Large intestine (tissue), 12 donors: ENCODE measurements around the gene CACNA1E. TPM values are rescaled to one million over a fixed set of nuclear protein-coding genes. Genes with fewer than 3 reads are reported as not detected.
A peak's percentile ranks its signal among the peaks of the same experiment; 100 is the strongest.

ENCODE experiments used
- DNase-seq, 2 donors: peaks; one replicate each; pipeline versions ENCODE4 v3.0.0 to v3.0.0-alpha.2; 2013
- H3K27ac ChIP-seq: one replicate; pipeline ENCODE4 v1.5.1; 2013; ENCODE audit warnings: low read length
- H3K27me3 ChIP-seq: 2 replicates; pipeline ENCODE4 v1.6.1; 2013; ENCODE audit warnings: low read length; ENCODE audit not compliant: control insufficient read depth, insufficient read depth
- H3K36me3 ChIP-seq: 2 replicates; pipeline ENCODE4 v1.6.1; 2013; ENCODE audit warnings: low read length; ENCODE audit not compliant: control insufficient read depth, insufficient read depth
- H3K4me1 ChIP-seq: one replicate; pipeline ENCODE4 v1.6.1; 2013; ENCODE audit warnings: low read length; ENCODE audit not compliant: control insufficient read depth, insufficient read depth
- H3K4me3 ChIP-seq: one replicate; pipeline ENCODE4 v1.5.1; 2013; ENCODE audit warnings: low read length
- H3K9me3 ChIP-seq: one replicate; pipeline ENCODE4 v1.6.1; 2013; ENCODE audit warnings: mild to moderate bottlenecking, low read depth, low read length, moderate library complexity; ENCODE audit not compliant: control insufficient read depth
- WGBS: methylation state at CpG from one replicate; pipeline ENCODE4 v1.1.5; 2013; ENCODE audit warnings: low lambda C conversion rate; ENCODE audit not compliant: insufficient coverage; 5-methylcytosine and 5-hydroxymethylcytosine counted together
- long read RNA-seq, 11 donors: transcript quantifications; one replicate each; lab custom pipeline, GENCODE V29; 2026
- polyA plus RNA-seq: library from polyadenylated mRNA; unstranded; fragments of 120-200 nt; gene quantifications from one replicate; pipeline ENCODE4 v1.2.1, GENCODE V29; 2013

Gene CACNA1E
- 1.7 TPM for polyA plus RNA-seq
- long read RNA-seq, donor 1: 0 reads
- long read RNA-seq, donor 2: 0 reads
- long read RNA-seq, donor 3: 0 reads
- long read RNA-seq, donor 4: 0 reads
- long read RNA-seq, donor 5: 0 reads
- long read RNA-seq, donor 6: 0 reads
- long read RNA-seq, donor 7: 0 reads
- long read RNA-seq, donor 8, partial matches to known transcripts: 0 of 1 reads
- long read RNA-seq, donor 8, other reads (novel, unspliced or antisense): 0 of 1 reads
- long read RNA-seq, donor 9: 0 reads
- long read RNA-seq, donor 10: 0 reads
- long read RNA-seq, donor 11: 0 reads

DNA sequence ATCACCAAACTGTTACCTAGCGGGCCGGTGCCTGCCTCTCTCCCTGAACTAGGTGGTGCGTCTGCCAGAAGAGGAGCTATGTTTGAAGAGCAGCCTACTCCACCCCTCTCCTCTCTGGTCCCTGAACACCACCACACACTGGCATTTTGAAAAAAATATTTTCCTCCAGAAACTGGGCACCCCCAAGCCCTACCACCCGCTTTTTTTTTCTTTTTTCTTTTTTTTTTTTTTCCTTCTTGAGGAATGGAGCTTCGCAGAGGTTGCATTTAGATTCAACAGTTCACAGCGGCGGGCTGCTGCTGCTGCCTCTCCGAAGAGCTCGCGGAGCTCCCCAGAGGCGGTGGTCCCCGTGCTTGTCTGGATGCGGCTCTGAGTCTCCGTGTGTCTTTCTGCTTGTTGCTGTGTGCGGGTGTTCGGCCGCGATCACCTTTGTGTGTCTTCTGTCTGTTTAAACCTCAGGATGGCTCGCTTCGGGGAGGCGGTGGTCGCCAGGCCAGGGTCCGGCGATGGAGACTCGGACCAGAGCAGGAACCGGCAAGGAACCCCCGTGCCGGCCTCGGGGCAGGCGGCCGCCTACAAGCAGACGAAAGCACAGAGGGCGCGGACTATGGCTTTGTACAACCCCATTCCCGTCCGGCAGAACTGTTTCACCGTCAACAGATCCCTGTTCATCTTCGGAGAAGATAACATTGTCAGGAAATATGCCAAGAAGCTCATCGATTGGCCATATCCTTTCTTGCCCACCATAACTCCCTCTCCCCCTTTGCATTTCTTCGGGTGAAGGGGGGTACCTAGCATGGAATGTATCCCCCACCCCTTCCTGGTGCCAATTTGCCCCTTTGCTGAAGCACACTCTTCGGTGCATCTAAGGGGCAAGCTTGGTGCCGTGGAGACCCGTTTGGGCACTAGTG, at the start of gene CACNA1E:
TSS of gene CACNA1E (plus strand) at position 233 of the 911 bp plus-strand sequence. CDS start at position 461, 228 bp downstream.
- DNase-seq: no peak
- peak within 1 kb of the TSS; percentile 27 for H3K4me3 ChIP-seq
- H3K9me3 ChIP-seq: peaks cover 11% of the 10 kb centered on the region
- H3K4me1 ChIP-seq: peaks cover 16% of the 10 kb centered on the region
- H3K36me3 ChIP-seq: no peaks in the 10 kb centered on the region
- 0% methylated on average over 2 of the region's 43 CpGs for WGBS
- no peak within 1 kb of the TSS for H3K27ac ChIP-seq
- peaks cover 70% of the 10 kb centered on the region for H3K27me3 ChIP-seq

DNA sequence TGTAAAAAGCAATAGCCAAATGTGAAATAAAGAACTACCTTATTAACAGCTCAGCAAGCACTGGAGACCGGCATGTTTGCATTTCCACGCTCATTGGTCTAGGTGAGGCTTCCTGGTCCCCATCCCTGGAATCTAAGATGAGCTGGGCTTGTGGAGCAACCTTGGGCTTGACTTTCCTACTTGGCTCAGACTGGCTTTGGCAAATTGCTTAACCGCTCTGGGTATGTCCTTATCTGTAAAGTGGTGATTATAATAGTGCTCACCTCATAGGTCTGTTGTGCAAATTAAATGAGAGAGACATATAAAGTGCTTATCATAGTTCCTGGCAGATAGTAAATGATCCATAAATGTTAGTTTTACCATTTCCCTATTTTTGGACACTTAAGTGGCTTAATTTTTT, 49.4 kb upstream of the CACNA1E start:
- Histone ChIP-seq H3K36me3 (no peaks in the 10 kb centered on the region), H3K9me3 (no peaks in the 10 kb centered on the region), H3K4me3 (no peak overlapping the region), H3K27ac (no peak overlapping the region), H3K27me3 (no peaks in the 10 kb centered on the region), H3K4me1 (no peaks in the 10 kb centered on the region)
- no CpG with 5 or more reads among the region's 3 CpGs for WGBS
- DNase-seq: no peak

DNA sequence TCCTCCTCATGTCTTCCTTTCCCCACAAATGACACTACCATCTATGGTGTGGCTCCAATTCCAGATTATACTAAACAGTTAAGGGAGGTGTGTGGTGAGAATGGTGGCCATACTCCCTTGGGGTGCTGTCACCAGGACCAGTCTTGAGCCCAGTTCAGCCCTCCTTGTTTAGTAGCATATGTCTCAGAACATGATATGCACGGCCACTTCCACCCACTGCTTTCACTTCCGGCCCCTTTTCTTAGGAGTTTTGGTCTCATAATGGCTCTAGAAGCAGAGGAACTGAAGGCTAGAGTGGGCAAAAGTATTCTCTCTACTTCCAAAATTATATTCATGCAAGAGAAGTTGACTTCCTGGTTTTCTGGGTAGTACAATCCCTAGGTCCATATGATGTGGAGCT, 45.3 kb upstream of the CACNA1E start:
- DNase-seq: no peak
- no peaks in the 10 kb centered on the region for H3K36me3 ChIP-seq
- WGBS: 100% methylated on average over 1 of the region's 2 CpGs
- no peak overlapping the region for H3K27ac ChIP-seq
- H3K9me3 ChIP-seq: no peaks in the 10 kb centered on the region
- no peaks in the 10 kb centered on the region for H3K27me3 ChIP-seq
- H3K4me3 ChIP-seq: no peak overlapping the region
- H3K4me1 ChIP-seq: peaks cover 29% of the 10 kb centered on the region

DNA sequence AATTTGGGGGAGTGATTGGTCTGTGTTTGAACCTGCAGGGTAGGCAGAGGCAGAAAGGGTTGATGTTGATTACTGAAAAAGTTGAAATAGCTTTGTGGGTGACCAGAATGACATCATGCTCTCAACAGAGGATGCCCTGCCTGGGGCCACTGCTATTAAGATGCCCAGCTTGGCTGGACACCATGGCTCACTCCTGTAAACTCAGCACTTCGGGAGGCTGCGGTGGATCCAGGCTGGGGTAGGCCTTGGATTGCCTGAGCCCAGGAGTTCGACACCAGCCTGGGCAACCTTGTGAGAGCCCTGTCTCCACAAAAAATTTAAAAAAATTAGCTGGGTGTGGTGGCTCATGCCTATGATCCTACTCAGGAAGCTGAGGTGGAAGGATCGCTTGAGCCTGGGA, 42.8 kb upstream of the CACNA1E start:
- H3K9me3 ChIP-seq: no peaks in the 10 kb centered on the region
- no peaks in the 10 kb centered on the region for H3K27me3 ChIP-seq
- H3K27ac ChIP-seq: peak overlapping the region; percentile 93
- no peaks in the 10 kb centered on the region for H3K36me3 ChIP-seq
- no peak overlapping the region for H3K4me3 ChIP-seq
- no CpG with 5 or more reads among the region's 4 CpGs for WGBS
- H3K4me1 ChIP-seq: peaks cover 29% of the 10 kb centered on the region
- DNase-seq: no peak

DNA sequence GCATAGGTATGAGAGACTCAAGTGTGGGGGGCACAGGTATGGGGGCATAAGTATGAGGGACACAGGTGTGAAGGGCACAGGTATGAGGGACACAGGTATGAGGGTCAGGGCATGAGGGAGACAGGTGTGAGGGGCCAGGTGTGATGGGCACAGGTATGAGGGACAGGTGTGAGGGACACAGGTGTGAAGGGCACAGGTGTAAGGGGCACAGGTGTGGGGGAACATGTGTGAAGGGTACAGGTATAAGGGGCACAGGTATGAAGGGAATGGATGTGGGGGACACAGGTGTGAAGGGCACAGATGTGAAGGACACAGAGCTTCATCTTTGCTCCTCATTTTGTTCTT, 41.2 kb upstream of the CACNA1E start:
- no peak for DNase-seq
- peak overlapping the region; percentile 93 for H3K27ac ChIP-seq
- H3K27me3 ChIP-seq: no peaks in the 10 kb centered on the region
- H3K9me3 ChIP-seq: peaks cover 2% of the 10 kb centered on the region
- peaks cover 29% of the 10 kb centered on the region for H3K4me1 ChIP-seq
- no peaks in the 10 kb centered on the region for H3K36me3 ChIP-seq
- no peak overlapping the region for H3K4me3 ChIP-seq

DNA sequence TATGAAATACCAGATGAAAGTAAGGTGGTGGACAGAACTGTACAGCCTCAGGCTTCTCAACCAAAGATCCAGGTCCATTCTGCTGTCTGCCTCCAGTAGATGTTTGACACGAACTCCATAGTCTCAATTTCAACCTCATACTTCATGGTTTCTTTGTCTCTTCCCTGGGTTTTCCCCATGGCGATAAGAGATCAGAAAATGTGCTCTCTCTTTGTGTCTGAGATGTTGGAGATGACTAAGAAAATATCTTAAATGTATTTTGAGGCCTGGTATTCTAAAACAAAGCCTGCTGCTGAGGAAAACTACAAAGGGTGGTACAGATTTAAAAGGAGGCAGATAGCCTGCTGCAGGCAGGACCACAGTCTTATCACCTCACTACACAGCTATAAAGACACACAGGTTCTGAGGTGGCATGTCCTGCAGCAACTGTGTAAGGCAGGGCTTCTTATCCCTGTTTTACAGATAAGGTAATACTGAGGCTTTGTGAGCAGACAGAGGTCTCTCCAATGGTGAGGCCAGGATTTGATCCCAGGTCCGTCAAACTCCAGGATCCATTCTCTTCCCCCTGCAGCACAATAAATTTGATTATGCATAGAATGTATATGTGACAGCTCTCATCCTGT, 40.0 kb upstream of the CACNA1E start:
- Histone ChIP-seq H3K27ac (no peak overlapping the region), H3K27me3 (no peaks in the 10 kb centered on the region), H3K4me3 (no peak overlapping the region), H3K4me1 (peaks cover 37% of the 10 kb centered on the region), H3K9me3 (peaks cover 7% of the 10 kb centered on the region), H3K36me3 (no peaks in the 10 kb centered on the region)
- no peak for DNase-seq
- whole genome bisulfite sequencing: 100% methylated on average over 1 of the region's 3 CpGs

DNA sequence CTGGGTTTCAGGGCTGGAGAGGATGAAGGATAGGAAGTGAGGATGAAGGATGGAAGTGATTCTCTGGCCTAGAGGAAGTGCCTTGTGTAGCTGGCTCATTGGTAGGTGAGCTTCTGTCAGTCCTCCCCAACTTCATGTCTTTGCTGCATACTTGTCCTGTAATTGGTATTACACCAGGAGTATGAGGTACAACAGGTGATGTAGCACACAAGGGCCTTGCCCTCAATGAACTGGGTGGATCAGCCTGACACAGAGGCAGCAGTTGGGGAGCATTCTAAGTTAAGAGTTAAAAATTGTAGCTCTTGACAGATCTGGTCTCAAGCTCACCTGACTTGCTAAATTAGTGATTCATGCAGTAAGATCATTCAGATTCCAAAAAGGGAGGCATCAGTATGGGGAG, 37.9 kb upstream of the CACNA1E start:
- H3K4me1 ChIP-seq: peaks cover 50% of the 10 kb centered on the region
- H3K9me3 ChIP-seq: peaks cover 7% of the 10 kb centered on the region
- DNase-seq: no peak
- no peaks in the 10 kb centered on the region for H3K36me3 ChIP-seq
- no peak overlapping the region for H3K4me3 ChIP-seq
- H3K27ac ChIP-seq: no peak overlapping the region
- H3K27me3 ChIP-seq: no peaks in the 10 kb centered on the region

DNA sequence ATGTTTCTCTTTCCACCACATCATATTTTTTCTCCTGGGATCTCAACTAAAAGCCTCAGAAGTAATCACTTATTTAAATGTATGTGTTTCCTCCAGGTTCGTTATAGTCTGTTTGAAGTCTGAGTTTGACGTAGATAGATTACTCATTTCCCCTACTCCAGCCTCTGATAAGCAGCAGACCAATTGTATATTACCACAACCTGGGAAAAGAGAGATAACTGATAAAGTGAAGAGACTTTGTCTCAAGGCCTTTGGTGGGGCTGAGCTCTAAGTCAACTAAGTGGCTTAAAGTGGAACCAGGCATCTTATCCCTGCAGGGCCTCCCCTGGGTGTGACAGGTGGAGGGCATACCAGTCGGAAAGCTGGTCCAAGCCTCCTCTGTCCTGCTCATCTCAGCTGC, 34.9 kb upstream of the CACNA1E start:
- peaks cover 50% of the 10 kb centered on the region for H3K4me1 ChIP-seq
- H3K4me3 ChIP-seq: no peak overlapping the region
- H3K36me3 ChIP-seq: no peaks in the 10 kb centered on the region
- H3K27me3 ChIP-seq: no peaks in the 10 kb centered on the region
- no CpG with 5 or more reads among the region's 3 CpGs for WGBS
- peak; percentile 83 to 91 for DNase-seq
- peak overlapping the region; percentile 71 for H3K27ac ChIP-seq
- peaks cover 7% of the 10 kb centered on the region for H3K9me3 ChIP-seq

DNA sequence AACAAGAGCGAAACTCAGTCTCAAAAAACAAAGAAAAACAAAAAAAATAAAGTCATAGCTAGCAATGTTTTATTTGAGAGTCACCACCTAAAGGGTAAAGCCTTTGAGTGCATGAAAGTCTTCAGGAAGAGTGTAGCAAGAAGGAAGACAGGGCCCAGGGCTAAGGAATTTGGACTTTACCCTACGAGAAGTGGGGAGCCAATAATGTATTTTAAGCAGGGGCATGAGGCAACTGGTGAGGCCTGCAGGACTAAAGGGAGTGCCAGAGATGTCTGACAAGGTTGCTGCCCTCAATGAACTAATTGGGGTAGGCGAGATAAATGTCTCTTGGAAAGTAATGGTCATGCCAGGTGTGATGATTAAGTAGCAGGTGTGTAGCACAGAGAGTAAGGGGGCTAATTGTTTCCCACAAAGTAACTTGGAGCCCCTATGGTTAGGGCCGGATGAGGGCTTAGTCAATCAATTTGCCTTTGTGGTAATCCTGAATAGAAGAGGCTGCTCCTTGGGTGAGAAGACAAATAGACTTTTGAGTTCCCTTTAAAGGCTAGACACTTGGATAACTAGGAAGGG, 31.6 kb upstream of the CACNA1E start:
- H3K9me3 ChIP-seq: peaks cover 7% of the 10 kb centered on the region
- DNase-seq: peak; percentile 87 to 93
- no peaks in the 10 kb centered on the region for H3K36me3 ChIP-seq
- WGBS: 89% methylated on average over 1 of the region's 4 CpGs
- no peak overlapping the region for H3K4me3 ChIP-seq
- H3K27me3 ChIP-seq: no peaks in the 10 kb centered on the region
- peaks cover 69% of the 10 kb centered on the region for H3K4me1 ChIP-seq
- peak overlapping the region; percentile 71 for H3K27ac ChIP-seq

DNA sequence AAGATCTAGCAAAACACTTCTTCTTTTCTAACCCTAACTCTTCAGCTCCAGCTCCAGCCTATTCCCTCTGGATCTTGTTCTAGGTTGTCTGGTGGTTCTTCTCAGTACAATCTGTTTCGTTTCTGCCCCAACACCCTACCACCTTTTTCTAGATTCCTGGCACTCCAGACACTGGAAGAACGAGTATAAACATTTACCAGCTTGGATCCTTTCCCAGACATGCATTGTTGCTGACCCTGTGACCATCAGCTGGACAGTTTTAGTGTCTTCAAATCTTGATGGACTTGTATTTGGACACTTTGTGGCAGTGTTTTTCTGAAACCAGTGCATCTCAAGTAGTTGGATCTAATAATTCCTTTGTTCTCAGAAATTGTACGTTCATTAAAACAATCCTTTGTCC, 30.6 kb upstream of the CACNA1E start:
- DNase-seq: peak in 1 of 2 donors; percentile 73
- Histone ChIP-seq H3K27me3 (no peaks in the 10 kb centered on the region), H3K27ac (peak overlapping the region; percentile 71), H3K4me3 (no peak overlapping the region), H3K36me3 (no peaks in the 10 kb centered on the region), H3K4me1 (peaks cover 66% of the 10 kb centered on the region), H3K9me3 (peaks cover under 1% of the 10 kb centered on the region)
- WGBS: no CpG with 5 or more reads among the region's 3 CpGs
